Osteoblast (primary cell): Measurements from ENCODE around the gene PLA1A. TPM values are rescaled to one million over a fixed set of nuclear protein-coding genes. Genes with fewer than 3 reads are reported as not detected.
"Not testable (repeated sequence)": the region's sequence is repeated elsewhere in the genome, so short reads cannot be mapped to it uniquely, and the experiment has no call there.

Source experiments
- DNase-seq: peaks from one replicate; pipeline ENCODE4 v3.0.0; 2011; ENCODE audit warnings: low spot score, mixed read lengths; ENCODE audit not compliant: insufficient read length; ENCODE audit errors: missing footprints
- H2AFZ ChIP-seq: 2 replicates; pipeline ENCODE4 v1.6.0; 2011; ENCODE audit warnings: mild to moderate bottlenecking, low read length
- H3K27ac ChIP-seq: 2 replicates; pipeline ENCODE4 v1.5.1; 2011; ENCODE audit warnings: mild to moderate bottlenecking, low read depth, low read length, moderate library complexity
- H3K27me3 ChIP-seq: 2 replicates; pipeline ENCODE4 v1.6.0; 2012; ENCODE audit warnings: mild to moderate bottlenecking, control low read depth, inconsistent platforms, low read length, moderate library complexity; ENCODE audit not compliant: insufficient read depth
- H3K36me3 ChIP-seq: 2 replicates; pipeline ENCODE4 v1.5.1; 2011; ENCODE audit warnings: mild to moderate bottlenecking, low read length, control low read depth, moderate library complexity; ENCODE audit not compliant: insufficient read depth
- H3K4me1 ChIP-seq: 2 replicates; pipeline ENCODE4 v1.5.1; 2011; ENCODE audit warnings: mild to moderate bottlenecking, low read length, control low read depth, moderate library complexity; ENCODE audit not compliant: insufficient read depth
- H3K4me2 ChIP-seq: 2 replicates; pipeline ENCODE4 v1.6.0; 2011; ENCODE audit warnings: mild to moderate bottlenecking, low read length; ENCODE audit not compliant: insufficient read depth
- H3K4me3 ChIP-seq: fragments of 200-600 bp; sonication (generic); 3 replicates; pipeline ENCODE4 v1.5.1; 2012; ENCODE audit warnings: mild to moderate bottlenecking, low read length, inconsistent platforms; ENCODE audit not compliant: insufficient read depth
- H3K79me2 ChIP-seq: 2 replicates; pipeline ENCODE4 v1.6.0; 2012; ENCODE audit warnings: mild to moderate bottlenecking, low read length, control low read depth, inconsistent platforms; ENCODE audit not compliant: insufficient read depth
- H3K9me3 ChIP-seq: 2 replicates; pipeline ENCODE4 v1.5.1; 2011; ENCODE audit warnings: low read depth, low read length, control low read depth
- H4K20me1 ChIP-seq: 2 replicates; pipeline ENCODE4 v1.6.0; 2012; ENCODE audit warnings: mild to moderate bottlenecking, low read length, control low read depth; ENCODE audit not compliant: insufficient read depth
- CTCF ChIP-seq: IDR thresholded peaks from 2 replicates; pipeline ENCODE4 v1.5.1; 2011; ENCODE audit warnings: mild to moderate bottlenecking, low read depth, low read length, moderate library complexity; ENCODE audit errors: extremely low read depth
- total RNA-seq: library from RNA; depleted of rRNA; stranded (reverse); fragments of >200 nt; gene quantifications from 2 replicates; pipeline ENCODE4 v1.2.3, GENCODE V29; 2012

PLA1A gene
- total RNA-seq, 1 donor = 0.36 TPM

- no peak overlapping the region for H3K4me2 ChIP-seq
- H3K4me3 ChIP-seq = no peak overlapping the region
- no peaks in the 10 kb centered on the region for H3K36me3 ChIP-seq
- no peaks in the 10 kb centered on the region for H3K79me2 ChIP-seq
- DNase-seq = no peak
- H4K20me1 ChIP-seq = no peaks in the 10 kb centered on the region
- H2AFZ ChIP-seq = no peak overlapping the region
- H3K9me3 ChIP-seq = no peaks in the 10 kb centered on the region
- peaks cover 3% of the 10 kb centered on the region for H3K27me3 ChIP-seq
- H3K4me1 ChIP-seq = no peaks in the 10 kb centered on the region
- TF ChIP-seq CTCF = no peak
- no peak overlapping the region for H3K27ac ChIP-seq
Measured at GRCh38 chr3:119551598-119551997, 46.1 kb upstream of the PLA1A start.

DNA sequence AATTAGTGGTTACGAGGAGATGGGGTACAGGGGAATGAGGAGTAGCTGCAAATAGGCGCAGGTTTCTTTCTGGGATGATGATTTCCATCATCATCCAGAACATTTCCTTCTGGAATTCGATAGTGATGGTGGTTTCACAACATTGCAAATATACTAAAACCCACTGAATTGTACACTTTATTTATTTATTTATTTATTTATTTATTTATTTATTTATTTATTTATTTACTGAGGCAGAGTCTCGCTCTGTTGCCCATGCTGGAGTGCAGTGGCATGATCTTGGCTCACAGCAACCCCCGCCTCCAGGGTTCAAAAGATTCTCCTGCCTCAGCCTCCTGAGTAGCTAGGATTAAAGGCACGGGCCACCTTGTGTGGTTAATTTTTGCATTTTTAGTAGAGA is 44.8 kb upstream of the PLA1A start:
- H2AFZ ChIP-seq, H4K20me1 ChIP-seq, H3K4me2 ChIP-seq, H3K4me1 ChIP-seq, H3K4me3 ChIP-seq, DNase-seq, H3K27ac ChIP-seq, H3K9me3 ChIP-seq, H3K79me2 ChIP-seq, H3K36me3 ChIP-seq, H3K27me3 ChIP-seq: not testable (repeated sequence)

DNA sequence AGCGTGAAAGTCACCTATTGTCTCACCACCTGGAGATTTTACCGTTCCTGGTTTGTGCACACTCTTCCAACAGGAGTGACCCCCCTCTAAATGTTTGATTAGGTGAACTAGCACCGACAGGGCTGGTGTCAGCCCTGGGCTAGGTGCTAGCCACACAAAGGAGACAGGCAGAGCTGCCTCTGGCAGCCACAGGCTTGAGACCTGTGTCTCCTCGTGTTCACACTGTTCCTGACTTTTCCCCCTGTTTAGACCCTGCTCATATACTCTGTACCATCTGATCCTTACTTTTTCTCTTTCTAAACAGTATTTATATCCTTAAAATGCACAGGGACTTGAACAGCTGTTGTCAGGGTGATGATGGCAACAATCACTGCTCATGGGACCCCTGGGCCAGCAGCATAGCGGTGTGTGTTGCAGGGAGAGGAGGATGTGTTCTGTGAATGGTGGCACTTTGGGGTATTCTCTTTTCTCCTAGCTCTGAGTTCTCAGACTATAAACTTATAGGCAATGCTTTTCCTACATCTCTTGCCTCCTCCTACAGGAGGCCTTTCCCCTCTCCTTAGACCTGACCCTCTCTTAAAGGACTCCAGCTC is 43.8 kb upstream of the PLA1A start:
- no peaks in the 10 kb centered on the region for H3K79me2 ChIP-seq
- H4K20me1 ChIP-seq = no peaks in the 10 kb centered on the region
- no peak for DNase-seq
- no peak overlapping the region for H3K4me3 ChIP-seq
- H3K27ac ChIP-seq = no peak overlapping the region
- H2AFZ ChIP-seq = no peak overlapping the region
- H3K9me3 ChIP-seq = no peaks in the 10 kb centered on the region
- H3K27me3 ChIP-seq = peaks cover 6% of the 10 kb centered on the region
- H3K4me1 ChIP-seq = no peaks in the 10 kb centered on the region
- no peak overlapping the region for H3K4me2 ChIP-seq
- no peak for TF ChIP-seq CTCF
- no peaks in the 10 kb centered on the region for H3K36me3 ChIP-seq

GRCh38 chr3:119555309-119555735 is 42.4 kb upstream of the PLA1A start:
- Histone ChIP-seq H3K27ac (no peak overlapping the region), H3K4me1 (no peaks in the 10 kb centered on the region), H3K4me2 (no peak overlapping the region), H3K79me2 (no peaks in the 10 kb centered on the region), H3K9me3 (no peaks in the 10 kb centered on the region), H2AFZ (no peak overlapping the region), H3K4me3 (no peak overlapping the region), H3K27me3 (peaks cover 6% of the 10 kb centered on the region), H3K36me3 (no peaks in the 10 kb centered on the region), H4K20me1 (no peaks in the 10 kb centered on the region)
- peak; percentile 3 for DNase-seq
- TF ChIP-seq CTCF = no peak
